ENCODE data around the gene KCNN1. TPM values are rescaled to one million over a fixed set of nuclear protein-coding genes. Genes with fewer than 3 reads are reported as not detected.
"Not testable (repeated sequence)": the region's sequence is repeated elsewhere in the genome, so short reads cannot be mapped to it uniquely, and the experiment has no call there.

Gene KCNN1
- total and polyA plus RNA-seq, 8 donors: 0.06 to 2.8 (median 2.1) TPM

DNA sequence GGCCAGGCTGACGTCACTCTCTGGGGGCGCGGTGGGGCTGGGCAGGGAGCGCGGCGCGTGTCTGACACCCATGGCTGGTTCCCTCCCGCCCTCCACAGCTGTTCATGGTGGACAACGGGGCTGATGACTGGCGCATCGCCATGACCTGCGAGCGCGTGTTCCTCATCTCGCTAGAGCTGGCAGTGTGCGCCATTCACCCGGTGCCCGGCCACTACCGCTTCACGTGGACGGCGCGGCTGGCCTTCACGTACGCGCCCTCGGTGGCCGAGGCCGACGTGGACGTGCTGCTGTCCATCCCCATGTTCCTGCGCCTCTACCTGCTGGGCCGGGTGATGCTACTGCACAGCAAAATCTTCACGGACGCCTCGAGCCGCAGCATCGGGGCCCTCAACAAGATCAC lies 14.7 kb downstream of the KCNN1 start:
- no peak for ATAC-seq
- no peak overlapping the region for H3K4me3 ChIP-seq
- no peak for DNase-seq
- TF ChIP-seq, protein P1, sequence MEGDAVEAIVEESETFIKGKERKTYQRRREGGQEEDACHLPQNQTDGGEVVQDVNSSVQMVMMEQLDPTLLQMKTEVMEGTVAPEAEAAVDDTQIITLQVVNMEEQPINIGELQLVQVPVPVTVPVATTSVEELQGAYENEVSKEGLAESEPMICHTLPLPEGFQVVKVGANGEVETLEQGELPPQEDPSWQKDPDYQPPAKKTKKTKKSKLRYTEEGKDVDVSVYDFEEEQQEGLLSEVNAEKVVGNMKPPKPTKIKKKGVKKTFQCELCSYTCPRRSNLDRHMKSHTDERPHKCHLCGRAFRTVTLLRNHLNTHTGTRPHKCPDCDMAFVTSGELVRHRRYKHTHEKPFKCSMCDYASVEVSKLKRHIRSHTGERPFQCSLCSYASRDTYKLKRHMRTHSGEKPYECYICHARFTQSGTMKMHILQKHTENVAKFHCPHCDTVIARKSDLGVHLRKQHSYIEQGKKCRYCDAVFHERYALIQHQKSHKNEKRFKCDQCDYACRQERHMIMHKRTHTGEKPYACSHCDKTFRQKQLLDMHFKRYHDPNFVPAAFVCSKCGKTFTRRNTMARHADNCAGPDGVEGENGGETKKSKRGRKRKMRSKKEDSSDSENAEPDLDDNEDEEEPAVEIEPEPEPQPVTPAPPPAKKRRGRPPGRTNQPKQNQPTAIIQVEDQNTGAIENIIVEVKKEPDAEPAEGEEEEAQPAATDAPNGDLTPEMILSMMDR (IDR thresholded peaks at IDR 0.05): no peak
- no peaks in the 10 kb centered on the region for H3K4me1 ChIP-seq
- no peaks in the 10 kb centered on the region for H3K9me3 ChIP-seq
- intact Hi-C loops (cut with DNase I): no loop called here
- H3K27me3 ChIP-seq: peaks cover 0 to 17% of the 10 kb centered on the region in 2 donors
- no peak overlapping the region for H3K27ac ChIP-seq
- H3K36me3 ChIP-seq: no peaks in the 10 kb centered on the region

DNA sequence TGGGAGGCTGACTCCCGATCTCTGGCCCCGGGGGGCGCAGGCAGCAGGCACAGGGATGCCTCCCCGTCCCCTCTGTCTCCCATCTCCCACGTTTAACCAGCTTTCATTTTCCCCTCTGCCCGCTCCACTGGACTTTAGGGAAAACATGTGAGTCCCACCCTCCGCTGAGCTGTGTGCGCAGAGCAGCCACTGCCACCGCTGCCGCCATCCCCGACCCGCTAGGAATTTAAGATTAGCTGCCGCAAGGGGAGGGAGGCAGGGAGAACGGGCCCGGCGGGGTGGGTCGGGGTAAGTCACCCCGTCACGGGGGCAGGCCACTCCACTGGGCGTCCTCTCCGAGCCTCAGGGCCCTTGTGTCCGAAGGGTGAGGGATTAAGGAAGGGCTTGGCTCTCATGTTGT lies 15.5 kb downstream of the KCNN1 start:
- Histone ChIP-seq H3K27ac (no peak overlapping the region), H3K4me3 (no peak overlapping the region), H3K27me3 (peaks cover 0 to 17% of the 10 kb centered on the region in 2 donors), H3K9me3 (no peaks in the 10 kb centered on the region), H3K4me1 (no peaks in the 10 kb centered on the region), H3K36me3 (no peaks in the 10 kb centered on the region)
- ATAC-seq: no peak
- DNase-seq: no peak
- intact Hi-C loops (cut with DNase I): no loop called here
- TF ChIP-seq, protein P1 (IDR thresholded peaks at IDR 0.05): no peak

- Histone ChIP-seq H3K27me3 (peaks cover 0 to 17% of the 10 kb centered on the region in 2 donors), H3K4me1 (no peaks in the 10 kb centered on the region), H3K9me3 (no peaks in the 10 kb centered on the region), H3K4me3 (no peak overlapping the region), H3K36me3 (no peaks in the 10 kb centered on the region), H3K27ac (no peak overlapping the region)
- ATAC-seq (no peak), DNase-seq (no peak)
- TF ChIP-seq, protein P1 (IDR thresholded peaks at IDR 0.05): no peak
- intact Hi-C loops (cut with DNase I): no loop called here
These were observed 18.3 kb downstream of the KCNN1 start for GRCh38 chr19:17985037-17985818.

- peaks cover 0 to 14% of the 10 kb centered on the region in 2 donors for H3K27me3 ChIP-seq
- H3K36me3 ChIP-seq; DNase-seq; H3K27ac ChIP-seq; H3K9me3 ChIP-seq; H3K4me1 ChIP-seq; H3K4me3 ChIP-seq; intact Hi-C loops (cut with DNase I); ATAC-seq: not testable (repeated sequence)
These were observed 19.7 kb downstream of the KCNN1 start for GRCh38 chr19:17986569-17986968.

DNA sequence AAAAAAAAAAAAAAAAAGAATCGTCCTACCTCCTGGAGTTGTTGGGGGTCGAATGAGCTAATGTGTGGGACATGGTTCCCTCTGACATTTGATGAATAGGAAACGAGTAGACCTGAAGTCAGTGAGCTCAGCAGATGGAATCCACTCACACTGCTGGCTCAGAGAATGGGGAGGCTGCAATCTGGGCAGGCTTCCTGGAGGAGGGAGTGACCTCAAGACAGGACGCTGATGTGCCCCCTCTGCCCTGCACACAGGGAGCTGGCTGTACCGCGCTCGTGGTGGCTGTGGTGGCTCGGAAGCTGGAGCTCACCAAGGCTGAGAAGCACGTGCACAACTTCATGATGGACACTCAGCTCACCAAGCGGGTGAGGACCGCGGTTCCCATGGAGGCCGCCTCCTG lies 21.3 kb downstream of the KCNN1 start:
- no peaks in the 10 kb centered on the region for H3K9me3 ChIP-seq
- DNase-seq (no peak), ATAC-seq (no peak)
- no peak overlapping the region for H3K27ac ChIP-seq
- H3K4me3 ChIP-seq: no peak overlapping the region
- intact Hi-C loops (cut with DNase I): no loop called here
- no peaks in the 10 kb centered on the region for H3K36me3 ChIP-seq
- peaks cover 0 to 13% of the 10 kb centered on the region in 2 donors for H3K27me3 ChIP-seq
- no peaks in the 10 kb centered on the region for H3K4me1 ChIP-seq
- TF ChIP-seq, protein P1 (IDR thresholded peaks at IDR 0.05): no peak

Data from left lung (tissue), 10 donors.